ENCODE results near the gene DNAH1.

Gene DNAH1

GRCh38 chr3:52299879-52300611 lies 16.1 kb upstream of the DNAH1 start:
- Histone ChIP-seq H3K9me3 (ENCODE audit: control insufficient read depth in 2 of 2, low read length in 2 of 2) (no peaks in the 10 kb centered on the region), H3K27me3 (ENCODE audit: control insufficient read depth in 1 of 2, insufficient read depth in 2 of 2, low read length in 2 of 2) (peaks cover 0 to 2% of the 10 kb centered on the region in 2 donors), H3K27ac (ENCODE audit: low read length) (no peak overlapping the region), H3K4me1 (ENCODE audit: control insufficient read depth, insufficient read depth, low read length) (no peaks in the 10 kb centered on the region), H3K9ac (ENCODE audit: low read length in 2 of 2) (no peak overlapping the region), H3K4me3 (ENCODE audit: low read length in 2 of 2) (no peak overlapping the region), H3K36me3 (ENCODE audit: control insufficient read depth in 2 of 2, insufficient read depth in 2 of 2, low read length in 2 of 2) (no peaks in the 10 kb centered on the region)

GRCh38 chr3:52302426-52303145 lies 13.5 kb upstream of the DNAH1 start:
- H3K9me3 ChIP-seq (ENCODE audit: control insufficient read depth in 2 of 2, low read length in 2 of 2), result no peaks in the 10 kb centered on the region
- H3K36me3 ChIP-seq (ENCODE audit: control insufficient read depth in 2 of 2, insufficient read depth in 2 of 2, low read length in 2 of 2), result no peaks in the 10 kb centered on the region
- no peak overlapping the region for H3K9ac ChIP-seq (ENCODE audit: low read length in 2 of 2)
- H3K27ac ChIP-seq (ENCODE audit: low read length), result no peak overlapping the region
- H3K4me1 ChIP-seq (ENCODE audit: control insufficient read depth, insufficient read depth, low read length), result no peaks in the 10 kb centered on the region
- H3K4me3 ChIP-seq (ENCODE audit: low read length in 2 of 2), result no peak overlapping the region
- no peaks in the 10 kb centered on the region for H3K27me3 ChIP-seq (ENCODE audit: control insufficient read depth in 1 of 2, insufficient read depth in 2 of 2, low read length in 2 of 2)

GRCh38 chr3:52303811-52304210 lies 12.3 kb upstream of the DNAH1 start:
- Histone ChIP-seq H3K4me3 (ENCODE audit: low read length in 2 of 2) (no peak overlapping the region), H3K36me3 (ENCODE audit: control insufficient read depth in 2 of 2, insufficient read depth in 2 of 2, low read length in 2 of 2) (no peaks in the 10 kb centered on the region), H3K4me1 (ENCODE audit: control insufficient read depth, insufficient read depth, low read length) (no peaks in the 10 kb centered on the region), H3K27ac (ENCODE audit: low read length) (no peak overlapping the region), H3K9ac (ENCODE audit: low read length in 2 of 2) (no peak overlapping the region), H3K9me3 (ENCODE audit: control insufficient read depth in 2 of 2, low read length in 2 of 2) (no peaks in the 10 kb centered on the region), H3K27me3 (ENCODE audit: control insufficient read depth in 1 of 2, insufficient read depth in 2 of 2, low read length in 2 of 2) (no peaks in the 10 kb centered on the region)

GRCh38 chr3:52305926-52306325 lies 10.2 kb upstream of the DNAH1 start:
- H3K4me1 ChIP-seq (ENCODE audit: control insufficient read depth, insufficient read depth, low read length), result no peaks in the 10 kb centered on the region
- no peaks in the 10 kb centered on the region for H3K36me3 ChIP-seq (ENCODE audit: control insufficient read depth in 2 of 2, insufficient read depth in 2 of 2, low read length in 2 of 2)
- no peaks in the 10 kb centered on the region for H3K27me3 ChIP-seq (ENCODE audit: control insufficient read depth in 1 of 2, insufficient read depth in 2 of 2, low read length in 2 of 2)
- no peak overlapping the region for H3K27ac ChIP-seq (ENCODE audit: low read length)
- H3K9ac ChIP-seq (ENCODE audit: low read length in 2 of 2), result no peak overlapping the region
- no peak overlapping the region for H3K4me3 ChIP-seq (ENCODE audit: low read length in 2 of 2)
- H3K9me3 ChIP-seq (ENCODE audit: control insufficient read depth in 2 of 2, low read length in 2 of 2), result no peaks in the 10 kb centered on the region

- Histone ChIP-seq H3K4me3 (ENCODE audit: low read length in 2 of 2) (no peak overlapping the region), H3K9ac (ENCODE audit: low read length in 2 of 2) (no peak overlapping the region), H3K27me3 (ENCODE audit: control insufficient read depth in 1 of 2, insufficient read depth in 2 of 2, low read length in 2 of 2) (no peaks in the 10 kb centered on the region), H3K36me3 (ENCODE audit: control insufficient read depth in 2 of 2, insufficient read depth in 2 of 2, low read length in 2 of 2) (no peaks in the 10 kb centered on the region), H3K27ac (ENCODE audit: low read length) (no peak overlapping the region), H3K9me3 (ENCODE audit: control insufficient read depth in 2 of 2, low read length in 2 of 2) (no peaks in the 10 kb centered on the region), H3K4me1 (ENCODE audit: control insufficient read depth, insufficient read depth, low read length) (no peaks in the 10 kb centered on the region)
These were observed 9.1 kb upstream of the DNAH1 start for GRCh38 chr3:52306978-52307377.

- Histone ChIP-seq H3K36me3 (ENCODE audit: control insufficient read depth in 2 of 2, insufficient read depth in 2 of 2, low read length in 2 of 2) (no peaks in the 10 kb centered on the region), H3K9ac (ENCODE audit: low read length in 2 of 2) (no peak overlapping the region), H3K4me3 (ENCODE audit: low read length in 2 of 2) (no peak overlapping the region), H3K4me1 (ENCODE audit: control insufficient read depth, insufficient read depth, low read length) (no peaks in the 10 kb centered on the region), H3K9me3 (ENCODE audit: control insufficient read depth in 2 of 2, low read length in 2 of 2) (no peaks in the 10 kb centered on the region), H3K27ac (ENCODE audit: low read length) (no peak overlapping the region), H3K27me3 (ENCODE audit: control insufficient read depth in 1 of 2, insufficient read depth in 2 of 2, low read length in 2 of 2) (no peaks in the 10 kb centered on the region)
These were observed 7.8 kb upstream of the DNAH1 start for GRCh38 chr3:52308308-52308707.

- Histone ChIP-seq H3K4me3 (ENCODE audit: low read length in 2 of 2) (no peak overlapping the region), H3K9me3 (ENCODE audit: control insufficient read depth in 2 of 2, low read length in 2 of 2) (no peaks in the 10 kb centered on the region), H3K27me3 (ENCODE audit: control insufficient read depth in 1 of 2, insufficient read depth in 2 of 2, low read length in 2 of 2) (no peaks in the 10 kb centered on the region), H3K4me1 (ENCODE audit: control insufficient read depth, insufficient read depth, low read length) (no peaks in the 10 kb centered on the region), H3K9ac (ENCODE audit: low read length in 2 of 2) (no peak overlapping the region), H3K27ac (ENCODE audit: low read length) (no peak overlapping the region), H3K36me3 (ENCODE audit: control insufficient read depth in 2 of 2, insufficient read depth in 2 of 2, low read length in 2 of 2) (no peaks in the 10 kb centered on the region)
These were observed 5.1 kb upstream of the DNAH1 start for GRCh38 chr3:52310861-52311575.

- Histone ChIP-seq H3K27me3 (ENCODE audit: control insufficient read depth in 1 of 2, insufficient read depth in 2 of 2, low read length in 2 of 2) (no peaks in the 10 kb centered on the region), H3K4me1 (ENCODE audit: control insufficient read depth, insufficient read depth, low read length) (no peaks in the 10 kb centered on the region), H3K27ac (ENCODE audit: low read length) (no peak overlapping the region), H3K9ac (ENCODE audit: low read length in 2 of 2) (no peak overlapping the region), H3K36me3 (ENCODE audit: control insufficient read depth in 2 of 2, insufficient read depth in 2 of 2, low read length in 2 of 2) (no peaks in the 10 kb centered on the region), H3K4me3 (ENCODE audit: low read length in 2 of 2) (no peak overlapping the region), H3K9me3 (ENCODE audit: control insufficient read depth in 2 of 2, low read length in 2 of 2) (no peaks in the 10 kb centered on the region)
These were observed 4.5 kb upstream of the DNAH1 start for GRCh38 chr3:52311576-52312119.

GRCh38 chr3:52313188-52313773 lies 2.8 kb upstream of the DNAH1 start:
- Histone ChIP-seq H3K9ac (ENCODE audit: low read length in 2 of 2) (no peak overlapping the region), H3K27me3 (ENCODE audit: control insufficient read depth in 1 of 2, insufficient read depth in 2 of 2, low read length in 2 of 2) (no peaks in the 10 kb centered on the region), H3K27ac (ENCODE audit: low read length) (no peak overlapping the region), H3K9me3 (ENCODE audit: control insufficient read depth in 2 of 2, low read length in 2 of 2) (no peaks in the 10 kb centered on the region), H3K4me1 (ENCODE audit: control insufficient read depth, insufficient read depth, low read length) (peaks cover 13% of the 10 kb centered on the region), H3K4me3 (ENCODE audit: low read length in 2 of 2) (no peak overlapping the region), H3K36me3 (ENCODE audit: control insufficient read depth in 2 of 2, insufficient read depth in 2 of 2, low read length in 2 of 2) (no peaks in the 10 kb centered on the region)

GRCh38 chr3:52313774-52314188 lies 2.3 kb upstream of the DNAH1 start:
- Histone ChIP-seq H3K9ac (ENCODE audit: low read length in 2 of 2) (no peak overlapping the region), H3K27me3 (ENCODE audit: control insufficient read depth in 1 of 2, insufficient read depth in 2 of 2, low read length in 2 of 2) (no peaks in the 10 kb centered on the region), H3K9me3 (ENCODE audit: control insufficient read depth in 2 of 2, low read length in 2 of 2) (no peaks in the 10 kb centered on the region), H3K4me3 (ENCODE audit: low read length in 2 of 2) (no peak overlapping the region), H3K36me3 (ENCODE audit: control insufficient read depth in 2 of 2, insufficient read depth in 2 of 2, low read length in 2 of 2) (no peaks in the 10 kb centered on the region), H3K4me1 (ENCODE audit: control insufficient read depth, insufficient read depth, low read length) (peaks cover 14% of the 10 kb centered on the region), H3K27ac (ENCODE audit: low read length) (no peak overlapping the region)
